ENCODE results near the gene PBX3.

The PBX3 gene

DNA sequence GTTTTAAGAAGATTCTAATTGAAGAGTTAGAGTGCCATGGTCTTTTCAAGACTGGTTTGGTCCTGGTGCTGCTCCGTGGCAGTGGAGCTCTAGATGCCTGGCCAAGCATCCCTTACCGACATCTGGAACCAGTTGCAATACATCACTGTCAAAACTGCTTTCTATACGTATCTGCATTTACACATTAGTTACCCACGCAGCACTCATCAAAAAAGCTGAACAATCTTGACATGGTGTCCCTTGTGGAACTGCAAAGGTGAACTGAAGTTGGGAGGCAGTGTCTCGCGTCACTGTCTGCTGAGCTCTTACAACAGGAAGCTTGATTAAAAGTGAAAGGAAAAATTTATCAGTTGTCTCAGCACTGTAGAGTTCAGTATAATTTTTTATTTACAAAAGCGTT is 82.6 kb downstream of the PBX3 start:
- no peak overlapping the region for H3K9ac ChIP-seq
- peak overlapping the region; percentile 64 for H3K27ac ChIP-seq
- TF ChIP-seq, protein P1, sequence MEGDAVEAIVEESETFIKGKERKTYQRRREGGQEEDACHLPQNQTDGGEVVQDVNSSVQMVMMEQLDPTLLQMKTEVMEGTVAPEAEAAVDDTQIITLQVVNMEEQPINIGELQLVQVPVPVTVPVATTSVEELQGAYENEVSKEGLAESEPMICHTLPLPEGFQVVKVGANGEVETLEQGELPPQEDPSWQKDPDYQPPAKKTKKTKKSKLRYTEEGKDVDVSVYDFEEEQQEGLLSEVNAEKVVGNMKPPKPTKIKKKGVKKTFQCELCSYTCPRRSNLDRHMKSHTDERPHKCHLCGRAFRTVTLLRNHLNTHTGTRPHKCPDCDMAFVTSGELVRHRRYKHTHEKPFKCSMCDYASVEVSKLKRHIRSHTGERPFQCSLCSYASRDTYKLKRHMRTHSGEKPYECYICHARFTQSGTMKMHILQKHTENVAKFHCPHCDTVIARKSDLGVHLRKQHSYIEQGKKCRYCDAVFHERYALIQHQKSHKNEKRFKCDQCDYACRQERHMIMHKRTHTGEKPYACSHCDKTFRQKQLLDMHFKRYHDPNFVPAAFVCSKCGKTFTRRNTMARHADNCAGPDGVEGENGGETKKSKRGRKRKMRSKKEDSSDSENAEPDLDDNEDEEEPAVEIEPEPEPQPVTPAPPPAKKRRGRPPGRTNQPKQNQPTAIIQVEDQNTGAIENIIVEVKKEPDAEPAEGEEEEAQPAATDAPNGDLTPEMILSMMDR (IDR thresholded peaks at IDR 0.05) = no peak
- no peaks in the 10 kb centered on the region for H3K36me3 ChIP-seq (ENCODE audit: control insufficient read depth, insufficient read depth, low read length)
- H3K4me1 ChIP-seq = peaks cover 5% of the 10 kb centered on the region
- peaks cover 21% of the 10 kb centered on the region for H3K79me2 ChIP-seq
- peak overlapping the region; percentile 78 for H3K4me2 ChIP-seq (ENCODE audit: low read length)
- H3K9me3 ChIP-seq (ENCODE audit: control insufficient read depth, low read length) = no peaks in the 10 kb centered on the region
- no peak overlapping the region for H2AFZ ChIP-seq
- H3K27me3 ChIP-seq (ENCODE audit: control insufficient read depth, insufficient read depth, low read length) = no peaks in the 10 kb centered on the region
- peak overlapping the region; percentile 34 for H3K4me3 ChIP-seq (ENCODE audit: low read depth, low read length)

DNA sequence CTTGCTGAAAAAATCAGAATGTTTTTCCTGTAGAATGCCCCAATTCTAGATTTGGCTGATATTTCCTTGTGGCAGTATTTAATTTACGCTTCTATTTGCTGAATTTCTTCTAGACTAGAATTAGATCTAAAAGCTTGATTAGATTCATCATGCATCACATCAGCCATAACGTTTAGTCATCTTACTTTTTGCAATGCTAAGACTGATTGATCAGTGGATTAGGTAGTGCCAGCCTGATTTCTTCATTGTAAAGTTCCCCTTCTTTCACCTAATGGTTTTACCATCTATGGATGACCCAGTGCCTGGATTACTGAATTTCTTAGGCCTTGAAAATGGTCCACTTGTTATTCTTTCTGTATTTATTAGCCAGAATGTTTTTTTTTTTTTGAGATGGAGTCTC is 83.9 kb downstream of the PBX3 start:
- Histone ChIP-seq H3K79me2 (peaks cover 23% of the 10 kb centered on the region), H3K4me3 (ENCODE audit: low read depth, low read length) (no peak overlapping the region), H3K9me3 (ENCODE audit: control insufficient read depth, low read length) (no peaks in the 10 kb centered on the region), H3K4me1 (peaks cover 10% of the 10 kb centered on the region), H3K36me3 (ENCODE audit: control insufficient read depth, insufficient read depth, low read length) (no peaks in the 10 kb centered on the region), H2AFZ (no peak overlapping the region), H3K27me3 (ENCODE audit: control insufficient read depth, insufficient read depth, low read length) (no peaks in the 10 kb centered on the region), H3K9ac (no peak overlapping the region), H3K4me2 (ENCODE audit: low read length) (no peak overlapping the region), H3K27ac (peak overlapping the region; percentile 29)
- TF ChIP-seq, protein P1 (IDR thresholded peaks at IDR 0.05) = no peak

DNA sequence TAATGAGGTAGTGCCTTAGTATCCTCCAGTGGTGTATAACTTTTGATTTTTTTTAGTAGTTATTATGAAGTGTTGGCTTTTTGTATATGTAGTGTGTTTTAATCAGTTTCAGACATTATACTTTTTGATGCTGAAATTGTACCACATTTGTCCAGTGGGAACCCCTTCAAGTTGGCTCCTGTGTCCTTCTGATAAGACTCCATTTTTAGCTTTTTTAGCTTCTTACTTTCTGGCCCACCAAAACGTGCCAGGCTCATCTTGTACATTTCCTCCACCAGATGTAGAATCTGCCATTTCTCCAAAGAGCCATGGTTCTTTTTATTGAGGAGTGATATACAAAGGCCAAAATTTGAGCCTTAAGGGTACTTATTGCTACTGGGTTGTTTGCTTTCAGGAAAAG is 84.4 kb downstream of the PBX3 start:
- H2AFZ ChIP-seq = no peak overlapping the region
- H3K36me3 ChIP-seq (ENCODE audit: control insufficient read depth, insufficient read depth, low read length) = no peaks in the 10 kb centered on the region
- no peaks in the 10 kb centered on the region for H3K9me3 ChIP-seq (ENCODE audit: control insufficient read depth, low read length)
- H3K4me1 ChIP-seq = peaks cover 12% of the 10 kb centered on the region
- TF ChIP-seq, protein P1 (IDR thresholded peaks at IDR 0.05) = no peak
- no peak overlapping the region for H3K4me3 ChIP-seq (ENCODE audit: low read depth, low read length)
- peak overlapping the region; percentile 29 for H3K27ac ChIP-seq
- H3K4me2 ChIP-seq (ENCODE audit: low read length) = no peak overlapping the region
- no peaks in the 10 kb centered on the region for H3K27me3 ChIP-seq (ENCODE audit: control insufficient read depth, insufficient read depth, low read length)
- no peak overlapping the region for H3K9ac ChIP-seq
- H3K79me2 ChIP-seq = peaks cover 29% of the 10 kb centered on the region

DNA sequence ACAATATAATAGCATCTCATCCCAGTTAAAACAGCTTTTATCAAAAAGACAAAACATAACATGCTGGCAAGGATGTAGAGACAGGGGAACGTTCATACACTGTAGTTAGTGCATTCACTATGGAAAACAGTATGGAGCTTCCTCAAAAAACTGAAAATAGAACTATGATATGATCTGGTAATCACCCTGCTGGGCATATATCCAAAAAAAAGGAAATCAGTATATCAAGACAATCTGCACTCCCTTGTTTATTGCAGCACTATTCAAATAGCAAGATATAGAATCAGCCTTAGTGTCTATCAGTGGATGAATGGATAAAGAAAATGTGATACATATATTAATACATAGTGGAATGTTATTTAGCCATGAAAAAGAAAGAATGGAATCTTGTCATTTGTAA is 88.5 kb downstream of the PBX3 start:
- H3K79me2 ChIP-seq = peaks cover 30% of the 10 kb centered on the region
- H3K4me1 ChIP-seq = peaks cover 14% of the 10 kb centered on the region
- no peaks in the 10 kb centered on the region for H3K36me3 ChIP-seq (ENCODE audit: control insufficient read depth, insufficient read depth, low read length)
- no peak overlapping the region for H3K9ac ChIP-seq
- H2AFZ ChIP-seq = no peak overlapping the region
- no peak overlapping the region for H3K4me2 ChIP-seq (ENCODE audit: low read length)
- no peaks in the 10 kb centered on the region for H3K9me3 ChIP-seq (ENCODE audit: control insufficient read depth, low read length)
- TF ChIP-seq, protein P1 (IDR thresholded peaks at IDR 0.05) = no peak
- no peaks in the 10 kb centered on the region for H3K27me3 ChIP-seq (ENCODE audit: control insufficient read depth, insufficient read depth, low read length)
- peak overlapping the region; percentile 11 for H3K27ac ChIP-seq
- H3K4me3 ChIP-seq (ENCODE audit: low read depth, low read length) = no peak overlapping the region

DNA sequence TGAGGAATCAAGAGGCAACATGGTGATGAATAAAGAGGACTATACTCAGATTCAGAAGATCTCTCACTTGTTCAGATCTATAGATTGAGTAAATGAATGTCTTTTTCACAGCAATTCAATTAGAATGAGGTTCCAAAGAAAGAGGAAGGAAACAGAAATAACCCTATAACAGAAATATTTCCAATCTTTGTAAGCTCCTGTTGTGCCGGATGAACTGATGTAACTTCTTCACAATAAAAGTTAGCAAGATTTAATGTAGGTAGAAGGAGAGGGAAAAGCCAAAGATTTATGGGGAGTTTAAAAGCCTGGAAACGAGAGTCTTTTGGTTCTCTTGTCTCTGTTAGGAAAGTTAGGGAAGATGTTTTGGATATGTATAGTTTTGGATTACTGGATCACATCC is 92.1 kb downstream of the PBX3 start:
- H3K79me2 ChIP-seq = peaks cover 15% of the 10 kb centered on the region
- H3K9me3 ChIP-seq (ENCODE audit: control insufficient read depth, low read length) = no peaks in the 10 kb centered on the region
- peaks cover 12% of the 10 kb centered on the region for H3K4me1 ChIP-seq
- no peak overlapping the region for H2AFZ ChIP-seq
- H3K27ac ChIP-seq = peak overlapping the region; percentile 84
- no peaks in the 10 kb centered on the region for H3K27me3 ChIP-seq (ENCODE audit: control insufficient read depth, insufficient read depth, low read length)
- H3K4me3 ChIP-seq (ENCODE audit: low read depth, low read length) = peak overlapping the region; percentile 28
- peak overlapping the region; percentile 36 for H3K4me2 ChIP-seq (ENCODE audit: low read length)
- TF ChIP-seq, protein P1 (IDR thresholded peaks at IDR 0.05) = no peak
- no peaks in the 10 kb centered on the region for H3K36me3 ChIP-seq (ENCODE audit: control insufficient read depth, insufficient read depth, low read length)
- H3K9ac ChIP-seq = no peak overlapping the region

Measured in parathyroid adenoma (tissue), 2 donors.